A549 (cell line): Measurements from ENCODE around the gene HOXD10.

ENCODE experiments used
- CHD2 ChIP-seq: fragments of 150-350 bp; IDR thresholded peaks from 2 replicates; pipeline ENCODE4 v1.6.1; 2014; ENCODE audit warnings: low read length; ENCODE audit not compliant: partially characterized antibody
- CTCF ChIP-seq: fragments of >200 bp; sonication (Bioruptor Twin); formaldehyde crosslinking; IDR thresholded peaks from 3 replicates; pipeline ENCODE4 v1.5.1; 2016
- EP300 ChIP-seq, 2 experiments: fragments of >200 bp; sonication (Bioruptor Twin); formaldehyde crosslinking; IDR thresholded peaks; 2 replicates in 1 of 2; 3 replicates in 1 of 2; pipeline ENCODE4 v1.6.1; 2016 to 2017
- ESRRA ChIP-seq: fragments of 150-350 bp; IDR thresholded peaks from 2 replicates; pipeline ENCODE4 v1.6.1; 2014; ENCODE audit warnings: mild to moderate bottlenecking, low read length, borderline replicate concordance
- HMGXB4 ChIP-seq: fragments of 250-450 bp; sonication (Bioruptor Pico); IDR thresholded peaks from 2 replicates; pipeline ENCODE4 v1.5.0; 2021; ENCODE audit warnings: mild to moderate bottlenecking, moderate library complexity, borderline replicate concordance
- JUN ChIP-seq, 2 experiments: fragments of >200 bp; sonication (Bioruptor Twin); formaldehyde crosslinking; IDR thresholded peaks; 2 replicates in 1 of 2; 3 replicates in 1 of 2; pipeline ENCODE4 v1.6.1; 2016 to 2017
- MAFK ChIP-seq: fragments of 450-650 bp; IDR thresholded peaks from 2 replicates; pipeline ENCODE4 v1.6.1; 2014; ENCODE audit not compliant: partially characterized antibody
- MAX ChIP-seq: IDR thresholded peaks from 2 replicates; pipeline ENCODE4 v1.6.1; 2012
- NPAS2 ChIP-seq: fragments of 250-450 bp; sonication (Bioruptor Pico); IDR thresholded peaks from 2 replicates; pipeline ENCODE4 v1.8.0; 2022; ENCODE audit warnings: mild to moderate bottlenecking, moderate library complexity, borderline replicate concordance
- PBX3 ChIP-seq: IDR thresholded peaks from 2 replicates; pipeline ENCODE4 v1.6.1; 2012
- POLR2A ChIP-seq: IDR thresholded peaks from 2 replicates; pipeline ENCODE4 v1.6.1; 2012; ENCODE audit warnings: mild to moderate bottlenecking, low read length
- RAD21 ChIP-seq, 2 experiments: fragments of >200 bp in 1 of 2; sonication (Bioruptor Twin) in 1 of 2; formaldehyde crosslinking in 1 of 2; IDR thresholded peaks in 1 of 2; conservative IDR thresholded peaks in 1 of 2; 2 replicates in 1 of 2; 3 replicates in 1 of 2; pipeline ENCODE4 v1.6.1; 2012 to 2018; ENCODE audit warnings: inconsistent platforms in 1 of 2
- RFX5 ChIP-seq: fragments of 450-650 bp; IDR thresholded peaks from 2 replicates; pipeline ENCODE4 v1.7.1; 2014; ENCODE audit warnings: antibody characterized with exemption, mild to moderate bottlenecking, moderate library complexity

- TF ChIP-seq CTCF (no peak), HMGXB4 (no peak), PBX3 (no peak), POLR2A (peak; percentile 41; the same call in 1 of the 2 replicates), MAFK (no peak), RFX5 (no peak), MAX (peak; percentile 67; the same call in 1 of the 2 replicates), NPAS2 (CRISPR knock-in tag) (no peak), CHD2 (no peak), JUN (IDR thresholded peaks at IDR 0.05) (no peak), ESRRA (no peak), EP300 (IDR thresholded peaks at IDR 0.05) (no peak), RAD21 (conservative IDR thresholded peaks at IDR 0.05 in 1 of 2, IDR thresholded peaks at IDR 0.05 in 1 of 2) (peak in 1 of 2 experiments; percentile 35; a peak in 1 of 5 replicates)
These were observed at the start of gene HOXD10 for GRCh38 chr2:176115883-176116813.
